AG09319 (cell line): ENCODE results near the gene ALOX5.
"Not testable (repeated sequence)": the region's sequence is repeated elsewhere in the genome, so short reads cannot be mapped to it uniquely, and the experiment has no call there.

Source experiments
- DNase-seq: peaks from one replicate; pipeline ENCODE4 v3.0.0-alpha.2; 2010; ENCODE audit warnings: low read depth; ENCODE audit errors: extremely low read depth
- TF ChIP-seq, protein P1 (sequence below): IDR thresholded peaks from 2 replicates; pipeline ENCODE4 v1.5.1; 2011; ENCODE audit warnings: low read depth, mild to moderate bottlenecking, inconsistent platforms, low read length, moderate library complexity

Gene ALOX5

DNA sequence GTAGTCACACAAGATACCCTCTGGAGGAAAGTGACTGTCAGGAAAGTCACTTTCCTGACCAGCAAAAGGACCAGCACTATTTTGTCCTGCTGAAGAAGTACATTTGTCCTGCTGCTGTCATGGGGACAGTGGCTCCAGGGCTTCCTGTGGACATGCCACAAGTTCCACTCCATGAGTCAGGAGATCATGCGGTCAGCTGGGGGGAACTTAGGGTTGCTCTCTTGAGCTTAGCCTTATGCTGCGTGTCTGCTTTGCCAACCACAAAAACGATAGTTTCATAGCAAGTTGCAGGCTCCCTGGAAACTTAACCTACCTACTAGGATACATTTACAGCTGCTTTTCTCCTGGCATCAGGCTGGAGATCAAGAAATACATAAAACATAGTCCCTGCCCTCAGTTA, 19.8 kb upstream of the ALOX5 start:
- TF ChIP-seq, protein P1, sequence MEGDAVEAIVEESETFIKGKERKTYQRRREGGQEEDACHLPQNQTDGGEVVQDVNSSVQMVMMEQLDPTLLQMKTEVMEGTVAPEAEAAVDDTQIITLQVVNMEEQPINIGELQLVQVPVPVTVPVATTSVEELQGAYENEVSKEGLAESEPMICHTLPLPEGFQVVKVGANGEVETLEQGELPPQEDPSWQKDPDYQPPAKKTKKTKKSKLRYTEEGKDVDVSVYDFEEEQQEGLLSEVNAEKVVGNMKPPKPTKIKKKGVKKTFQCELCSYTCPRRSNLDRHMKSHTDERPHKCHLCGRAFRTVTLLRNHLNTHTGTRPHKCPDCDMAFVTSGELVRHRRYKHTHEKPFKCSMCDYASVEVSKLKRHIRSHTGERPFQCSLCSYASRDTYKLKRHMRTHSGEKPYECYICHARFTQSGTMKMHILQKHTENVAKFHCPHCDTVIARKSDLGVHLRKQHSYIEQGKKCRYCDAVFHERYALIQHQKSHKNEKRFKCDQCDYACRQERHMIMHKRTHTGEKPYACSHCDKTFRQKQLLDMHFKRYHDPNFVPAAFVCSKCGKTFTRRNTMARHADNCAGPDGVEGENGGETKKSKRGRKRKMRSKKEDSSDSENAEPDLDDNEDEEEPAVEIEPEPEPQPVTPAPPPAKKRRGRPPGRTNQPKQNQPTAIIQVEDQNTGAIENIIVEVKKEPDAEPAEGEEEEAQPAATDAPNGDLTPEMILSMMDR: no peak
- DNase-seq: no peak

DNA sequence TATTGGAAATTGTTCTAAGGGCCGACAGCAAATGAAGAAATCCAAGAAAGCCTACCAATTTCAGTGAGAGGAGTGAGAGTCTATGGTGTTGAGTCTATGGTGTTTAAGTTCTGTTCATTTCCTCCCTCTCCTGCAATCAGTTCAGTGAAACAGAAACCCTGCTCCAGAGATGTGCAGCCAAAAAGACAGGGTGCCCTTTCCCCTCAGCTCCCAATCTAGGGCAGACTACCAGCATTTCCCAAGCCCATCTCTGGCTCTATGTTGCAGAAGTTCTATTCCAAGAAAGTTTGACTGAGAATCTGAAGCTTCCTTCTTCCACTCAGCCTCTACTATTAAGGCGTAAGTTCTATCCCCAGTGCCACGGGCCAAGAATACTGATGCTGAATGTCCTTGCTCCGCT, 18.5 kb upstream of the ALOX5 start:
- DNase-seq: no peak
- TF ChIP-seq, protein P1: no peak

DNA sequence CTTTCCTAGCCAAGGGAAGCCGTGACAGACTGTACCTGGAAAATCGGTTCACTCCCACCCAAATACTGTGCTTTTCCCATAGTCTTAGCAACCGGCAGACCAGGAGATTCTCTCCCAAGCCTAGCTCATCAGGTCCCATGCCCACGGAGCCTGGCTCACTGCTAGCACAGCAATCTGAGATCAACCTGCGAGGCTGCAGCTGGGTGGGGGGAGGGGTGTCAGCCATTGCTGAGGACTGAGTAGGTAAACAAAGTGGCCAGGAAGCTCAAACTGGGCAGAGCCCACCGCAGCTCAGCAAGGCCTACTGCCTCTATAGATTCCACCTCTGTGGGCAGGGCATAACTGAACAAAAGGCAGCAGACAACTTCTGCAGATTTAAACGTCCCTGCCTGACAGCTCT, 15.1 kb upstream of the ALOX5 start:
- DNase-seq: not testable (repeated sequence)

DNA sequence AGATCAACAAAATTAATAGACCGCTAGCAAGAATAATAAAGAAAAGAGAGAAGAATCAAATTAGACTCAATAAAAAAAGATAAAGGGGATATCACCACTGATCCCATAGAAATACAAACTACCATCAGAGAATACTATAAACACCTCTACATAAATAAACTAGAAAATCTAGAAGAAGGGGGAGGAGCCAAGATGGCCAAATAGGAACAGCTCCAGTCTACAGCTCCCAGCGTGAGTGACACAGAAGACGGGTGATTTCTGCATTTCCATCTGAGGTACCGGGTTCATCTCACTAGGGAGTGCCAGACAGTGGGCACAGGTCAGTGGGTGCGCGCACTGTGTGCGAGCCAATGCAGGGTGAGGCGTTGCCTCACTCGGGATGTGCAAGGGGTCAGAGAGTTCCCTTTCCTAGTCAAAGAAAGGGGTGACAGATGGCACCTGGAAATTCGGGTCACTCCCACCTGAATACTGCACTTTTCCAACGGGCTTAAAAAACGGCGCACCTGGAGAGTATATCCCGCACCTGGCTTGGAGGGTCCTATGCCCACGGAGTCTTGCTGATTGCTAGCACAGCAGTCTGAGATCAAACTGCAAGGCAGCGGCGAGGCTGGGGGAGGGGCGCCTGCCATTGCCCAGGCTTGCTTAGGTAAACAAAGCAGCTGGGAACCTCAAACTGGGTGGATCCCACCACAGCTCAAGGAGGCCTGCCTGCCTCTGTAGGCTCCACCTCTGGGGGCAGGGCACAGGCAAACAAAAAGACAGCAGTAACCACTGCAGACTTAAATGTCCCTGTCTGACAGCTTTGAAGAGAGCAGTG, 11.8 kb upstream of the ALOX5 start:
- not testable (repeated sequence) for DNase-seq

DNA sequence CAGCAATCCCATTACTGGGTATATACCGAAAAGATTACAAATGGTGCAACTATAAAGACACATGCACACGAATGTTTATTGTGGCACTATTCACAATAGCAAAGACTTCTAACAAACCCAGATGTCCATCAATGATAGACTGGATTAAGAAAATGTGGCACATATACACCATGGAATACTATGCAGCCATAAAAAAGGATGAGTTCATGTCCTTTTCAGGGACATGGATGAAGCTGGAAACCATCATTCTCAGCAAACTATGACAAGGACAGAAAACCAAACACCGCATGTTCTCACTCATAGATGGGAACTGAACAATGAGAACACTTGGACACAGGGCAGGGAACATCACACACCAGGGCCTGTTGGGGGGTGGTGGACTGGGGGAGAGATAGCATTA, 6.4 kb upstream of the ALOX5 start:
- not testable (repeated sequence) for DNase-seq

DNA sequence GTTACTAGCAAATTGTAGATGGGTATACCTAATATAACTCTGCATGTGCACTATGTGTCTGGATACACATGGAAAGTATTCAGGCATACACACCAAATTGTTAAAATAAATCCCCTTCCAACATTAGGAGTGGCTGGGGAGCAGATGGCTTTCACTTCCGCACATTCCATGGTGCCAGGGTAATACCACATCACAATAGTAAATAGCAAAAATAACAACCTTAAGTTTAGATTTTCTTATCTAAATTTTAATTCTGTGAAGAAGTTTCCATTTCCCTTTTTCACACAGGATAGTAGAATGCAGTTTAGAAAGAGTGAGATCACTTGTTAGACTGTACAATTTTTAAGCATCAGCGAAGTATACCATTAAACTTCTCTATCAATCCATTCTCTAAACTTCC, 5.8 kb upstream of the ALOX5 start:
- DNase-seq: no peak
- TF ChIP-seq, protein P1: no peak

DNA sequence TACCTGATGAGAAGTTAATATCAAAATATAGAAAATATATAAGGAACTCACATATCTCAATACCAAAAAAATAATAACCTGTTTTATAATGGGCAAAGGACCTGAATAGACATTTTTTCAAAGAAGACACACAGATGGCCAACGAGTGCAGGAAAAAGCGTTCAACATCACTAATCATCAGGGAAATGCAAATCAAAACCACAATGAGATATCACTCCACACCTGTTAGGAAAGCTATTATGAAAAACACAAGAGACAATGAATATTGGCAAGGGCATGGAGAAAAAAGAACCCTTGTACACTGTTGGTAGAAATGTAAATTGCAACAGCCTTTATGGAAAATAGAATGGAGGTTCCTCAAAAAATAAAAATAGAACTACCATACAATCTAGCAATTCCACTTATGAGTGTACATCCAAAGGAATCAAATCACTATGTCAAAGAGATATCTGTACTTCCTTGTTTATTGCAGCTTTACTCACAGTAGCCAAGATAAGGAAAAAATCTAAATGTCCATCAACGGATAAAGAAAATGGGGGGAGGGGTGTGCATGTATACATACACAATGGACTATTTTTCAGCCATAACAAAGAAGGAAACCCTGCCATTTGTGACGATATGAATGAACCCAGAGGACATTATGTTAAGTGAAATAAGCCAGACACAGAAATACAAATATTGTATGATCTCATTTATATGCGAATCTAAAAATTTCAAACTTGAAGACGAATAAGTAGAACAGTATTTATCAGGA, 3.6 kb upstream of the ALOX5 start:
- DNase-seq: no peak
- TF ChIP-seq, protein P1: no peak

DNA sequence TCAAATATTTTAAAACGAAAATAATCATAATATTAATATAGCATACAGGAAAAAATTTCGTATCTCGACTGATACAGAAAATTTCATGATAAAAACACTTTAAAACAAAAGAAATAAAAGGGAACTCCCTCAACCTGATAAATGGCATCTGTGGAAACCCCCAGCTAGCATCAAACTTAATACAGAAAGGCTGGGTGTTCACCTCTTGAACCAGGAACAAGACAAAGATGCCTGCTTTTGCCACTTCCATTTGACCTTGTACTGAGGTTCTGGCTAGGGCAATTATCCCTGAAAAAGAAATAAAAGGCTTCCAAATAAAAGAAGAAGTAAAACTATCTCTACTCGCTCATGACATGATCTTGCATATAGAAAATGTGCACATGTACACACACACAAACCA, 2.5 kb upstream of the ALOX5 start:
- TF ChIP-seq, protein P1: no peak
- DNase-seq: no peak
